HepG2 (cell line): ENCODE results near the gene HS3ST3A1. TPM values are rescaled to one million over a fixed set of nuclear protein-coding genes. Genes with fewer than 3 reads are reported as not detected.

Experiments
- ATAC-seq: fragments of 200-7000 bp; cut with Tn5 transposase; 3 replicates; pipeline ENCODE4 v1.9.1; 2020; ENCODE audit warnings: mild to moderate bottlenecking, moderate library complexity
- BruUV-seq: library from RNA; stranded (reverse); fragments of 400-500 nt; replicated peaks from 2 replicates; lab custom pipeline; 2021; lab: Mats Ljungman, UMichigan
- CTCF ChIA-PET: fragments of 300-600 bp; formaldehyde crosslinking; extraction: SDS; loops from one replicate; lab custom pipeline; 2021; ENCODE audit warnings: low total read pairs, inconsistent platforms, low intra/inter-chr PET ratio; lab: Yijun Ruan, JAX
- POLR2A ChIA-PET: fragments of 350-600 bp; sonication (Branson Sonifier 250); formaldehyde crosslinking; loops from one replicate; lab custom pipeline; 2020; ENCODE audit warnings: antibody characterized with exemption, inconsistent platforms; lab: Yijun Ruan, JAX
- DNase-seq: peaks from one replicate; pipeline ENCODE4 v3.0.0-alpha.2; 2015; ENCODE audit warnings: low spot score
- FAIRE-seq: peaks from 3 replicates; lab custom pipeline; 2011; peaks lifted over from hg19 to GRCh38; lab: Jason Lieb, UNC
- H2AFZ ChIP-seq: one replicate; pipeline ENCODE4 v1.6.1; 2011; ENCODE audit warnings: low read length, inconsistent platforms
- H3K27ac ChIP-seq: fragments of 300-600 bp; 3 replicates; pipeline ENCODE4 v1.8.0; 2011; ENCODE audit warnings: mixed run types, mild to moderate bottlenecking, mixed read lengths, low read length, inconsistent platforms; ENCODE audit not compliant: insufficient read depth; ENCODE audit errors: extremely low read length
- H3K27me3 ChIP-seq, 2 experiments: fragments of 200-600 bp in 1 of 2; 2 replicates in 1 of 2; 3 replicates in 1 of 2; pipeline versions ENCODE4 v1.6.0 to v1.8.0; 2011; ENCODE audit warnings: low read length in 2 of 2, mild to moderate bottlenecking in 2 of 2, moderate library complexity in 2 of 2, inconsistent platforms in 1 of 2; ENCODE audit not compliant: insufficient read depth in 2 of 2, control insufficient read depth in 1 of 2
- H3K36me3 ChIP-seq, 2 experiments: fragments of 200-600 bp in 1 of 2; replicated peaks in 1 of 2; 2 replicates in 1 of 2; 3 replicates in 1 of 2; pipeline versions ENCODE4 v1.5.1 to v1.8.0; 2011; ENCODE audit warnings: low read length in 2 of 2, inconsistent platforms in 1 of 2; ENCODE audit not compliant: insufficient read depth in 2 of 2, control insufficient read depth in 1 of 2
- H3K4me1 ChIP-seq: 2 replicates; pipeline ENCODE4 v1.5.1; 2012; ENCODE audit warnings: low read length, inconsistent platforms; ENCODE audit not compliant: insufficient read depth
- H3K4me2 ChIP-seq: 2 replicates; pipeline ENCODE4 v1.6.0; 2011; ENCODE audit warnings: low read depth, low read length, inconsistent platforms
- H3K4me3 ChIP-seq, 3 experiments: fragments of 200-600 bp in 1 of 3; sonication (generic), shearing (Covaris generic) in 1 of 3; replicated peaks in 1 of 3; 2 replicates each; pipeline ENCODE4 v1.5.1; 2011 to 2016; ENCODE audit warnings: low read length in 3 of 3, inconsistent platforms in 2 of 3, low read depth in 2 of 3, mild to moderate bottlenecking in 2 of 3, control low read depth in 1 of 3, mixed read lengths in 1 of 3; ENCODE audit not compliant: insufficient read depth in 1 of 3
- H3K79me2 ChIP-seq: one replicate; pipeline ENCODE4 v1.6.1; 2011; ENCODE audit warnings: low read length, inconsistent platforms; ENCODE audit not compliant: insufficient read depth
- H3K9ac ChIP-seq: 2 replicates; pipeline ENCODE4 v1.6.0; 2011; ENCODE audit warnings: mild to moderate bottlenecking, low read depth, low read length, inconsistent platforms; ENCODE audit not compliant: insufficient read depth
- H3K9me3 ChIP-seq: 2 replicates; pipeline ENCODE4 v1.5.1; 2012; ENCODE audit warnings: mild to moderate bottlenecking, low read length
- H4K20me1 ChIP-seq: 2 replicates; pipeline ENCODE4 v1.6.0; 2011; ENCODE audit warnings: inconsistent platforms, mild to moderate bottlenecking, low read length, moderate library complexity; ENCODE audit not compliant: insufficient read depth
- FLYWCH1 ChIP-seq: sonication (generic); formaldehyde crosslinking; IDR thresholded peaks from 2 replicates; pipeline ENCODE4 v1.8.1; 2023; ENCODE audit warnings: mild to moderate bottlenecking, missing genetic modification reagents
- HHEX ChIP-seq: IDR thresholded peaks from 2 replicates; pipeline ENCODE4 v1.6.1; 2016; ENCODE audit warnings: control low read depth
- MIER3 ChIP-seq: IDR thresholded peaks from 2 replicates; pipeline ENCODE4 v1.6.1; 2016; ENCODE audit warnings: missing compliant biosample characterization, borderline replicate concordance
- NCOA2 ChIP-seq: sonication (generic); formaldehyde crosslinking; IDR thresholded peaks from 2 replicates; pipeline ENCODE4 v1.8.0; 2022; ENCODE audit warnings: inconsistent platforms
- RFXAP ChIP-seq: sonication (generic); formaldehyde crosslinking; IDR thresholded peaks from 2 replicates; pipeline ENCODE4 v1.4.0; 2020; ENCODE audit warnings: missing genetic modification reagents, borderline replicate concordance
- YEATS4 ChIP-seq: sonication (generic); formaldehyde crosslinking; IDR thresholded peaks from 2 replicates; pipeline ENCODE4 v1.4.0; 2020; ENCODE audit warnings: missing genetic modification reagents, borderline replicate concordance
- ZNF253 ChIP-seq: sonication (generic); formaldehyde crosslinking; IDR thresholded peaks from 2 replicates; pipeline ENCODE4 v1.8.0; 2022; ENCODE audit warnings: mild to moderate bottlenecking, missing genetic modification reagents, borderline replicate concordance
- ZNF333 ChIP-seq: sonication (generic); formaldehyde crosslinking; IDR thresholded peaks from 2 replicates; pipeline ENCODE4 v1.4.0; 2020; ENCODE audit warnings: mild to moderate bottlenecking, missing genetic modification reagents, borderline replicate concordance
- ZNF546 ChIP-seq: sonication (generic); formaldehyde crosslinking; conservative IDR thresholded peaks from 2 replicates; pipeline ENCODE4 v1.8.1; 2023; ENCODE audit warnings: mild to moderate bottlenecking, missing genetic modification reagents
- ZNF747 ChIP-seq: sonication (generic); formaldehyde crosslinking; IDR thresholded peaks from 2 replicates; pipeline ENCODE4 v1.8.1; 2023; ENCODE audit warnings: missing genetic modification reagents, mild to moderate bottlenecking, borderline replicate concordance
- ZNF75D ChIP-seq: sonication (generic); formaldehyde crosslinking; IDR thresholded peaks from 2 replicates; pipeline ENCODE4 v1.8.1; 2023; ENCODE audit warnings: missing genetic modification reagents, mild to moderate bottlenecking, borderline replicate concordance
- ZNF782 ChIP-seq: sonication (generic); formaldehyde crosslinking; IDR thresholded peaks from 2 replicates; pipeline ENCODE4 v1.4.0; 2020; ENCODE audit warnings: missing genetic modification reagents, mild to moderate bottlenecking, borderline replicate concordance
- ZNF800 ChIP-seq: sonication (generic); formaldehyde crosslinking; IDR thresholded peaks from 2 replicates; pipeline ENCODE4 v1.4.0; 2020; ENCODE audit warnings: missing genetic modification reagents
- WGBS: methylation state at CpG from one replicate; pipeline ENCODE4 v1.1.6; 2017; ENCODE audit warnings: low lambda C conversion rate; 5-methylcytosine and 5-hydroxymethylcytosine counted together
- in situ Hi-C: cut with HindIII; loops from 2 replicates; pipeline ENCODE4 v1.10.0; 2017; ENCODE audit warnings: low pct_unique_long_range_greater_than_20kb; ENCODE audit not compliant: extremely low pct_ligation_motif_present
- intact Hi-C: fragments of 100-400 bp; cut with micrococcal nuclease; formaldehyde crosslinking; loops from one replicate; pipeline ENCODE4 v1.10.0; 2022; ENCODE audit not compliant: unreplicated experiment
- polyA plus RNA-seq, 8 experiments: library from polyadenylated mRNA; depleted of rRNA in 3 of 8; stranded (reverse) in 7 of 8; unstranded in 1 of 8; fragments of >200 nt; fragmentation: Illumina TruSeq in 4 of 8; extraction: Trizol in 4 of 8; gene quantifications; 2 replicates each; pipeline versions ENCODE4 v1.2.1 to v1.2.3, GENCODE V29; 2011 to 2016; ENCODE audit warnings: low read depth in 4 of 8, missing spikeins in 1 of 8, mixed read lengths in 1 of 8; ENCODE audit not compliant: insufficient read depth in 1 of 8
- total RNA-seq, 5 experiments: library from RNA; depleted of rRNA; stranded (reverse); fragments of >200 nt; fragmentation: Illumina TruSeq; extraction: Trizol; gene quantifications; 2 replicates each; pipeline ENCODE4 v1.2.3, GENCODE V29; 2016; ENCODE audit warnings: low read depth in 1 of 5

The HS3ST3A1 gene
- total and polyA plus RNA-seq, 2 of the 13 experiments (the other 11 are each of a cell fraction or from before 2014, with no cell fraction given): 1.3 to 3.5 TPM

DNA sequence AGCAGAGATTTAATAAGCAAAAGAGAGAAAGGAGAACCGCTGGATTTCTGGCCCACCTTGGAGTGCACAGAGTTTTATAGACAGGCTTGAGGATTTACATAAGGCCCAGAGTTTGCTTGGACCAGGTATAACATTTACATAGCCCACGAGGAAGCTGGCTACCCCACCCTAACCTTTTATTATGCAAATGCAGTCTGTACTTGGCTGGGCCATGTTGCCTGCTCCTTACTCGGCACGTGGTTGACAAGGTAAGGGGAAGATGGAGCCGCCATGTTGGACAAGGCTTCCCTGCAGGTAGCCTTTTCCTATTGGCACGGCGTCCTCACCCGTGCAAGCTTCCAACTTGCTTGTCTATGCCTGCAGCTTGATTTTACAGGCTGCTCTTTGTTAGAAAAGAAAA lies 35.2 kb upstream of the HS3ST3A1 start:
- FAIRE-seq: no peak

More for the DNA sequence above, 35.2 kb upstream of the HS3ST3A1 start:
- no peaks in the 10 kb centered on the region for H3K36me3 ChIP-seq
- ATAC-seq (no peak), DNase-seq (no peak)
- ChIA-PET CTCF (no interaction called here), POLR2A (no interaction called here)
- 61% methylated on average over 8 of the region's 8 CpGs for WGBS
- no peak overlapping the region for H3K4me3 ChIP-seq
- in situ Hi-C loops: no loop called here
- H4K20me1 ChIP-seq: no peaks in the 10 kb centered on the region
- H3K9me3 ChIP-seq: no peaks in the 10 kb centered on the region
- H3K4me1 ChIP-seq: no peaks in the 10 kb centered on the region
- H3K9ac ChIP-seq: no peak overlapping the region
- H2AFZ ChIP-seq: no peak overlapping the region
- H3K4me2 ChIP-seq: no peak overlapping the region
- H3K27me3 ChIP-seq: no peaks in the 10 kb centered on the region; a peak in 2 of 5 replicates
- BruUV-seq: no TSS peak
- TF ChIP-seq YEATS4 (CRISPR knock-in tag) (no peak), ZNF75D (CRISPR knock-in tag) (no peak), ZNF800 (CRISPR knock-in tag) (no peak), ZNF333 (CRISPR knock-in tag) (no peak), ZNF782 (no peak), ZNF546 (CRISPR knock-in tag) (no peak), NCOA2 (CRISPR knock-in tag) (no peak), HHEX (no peak), ZNF747 (CRISPR knock-in tag) (no peak), FLYWCH1 (CRISPR knock-in tag) (no peak), ZNF253 (CRISPR knock-in tag) (no peak), MIER3 (CRISPR knock-in tag) (no peak), RFXAP (CRISPR knock-in tag) (no peak)
- intact Hi-C loops: no loop called here
- H3K27ac ChIP-seq: no peak overlapping the region
- H3K79me2 ChIP-seq: no peaks in the 10 kb centered on the region
